GM18907 (cell line): Measurements from ENCODE around the gene DDX23.

Experiments used
- ATAC-seq: cut with Tn5 transposase; IDR thresholded peaks from one replicate; pipeline ENCODE4 v1.9.1; 2021; ENCODE audit warnings: mild to moderate bottlenecking, moderate library complexity; ENCODE audit not compliant: unreplicated experiment

The DDX23 gene

DNA sequence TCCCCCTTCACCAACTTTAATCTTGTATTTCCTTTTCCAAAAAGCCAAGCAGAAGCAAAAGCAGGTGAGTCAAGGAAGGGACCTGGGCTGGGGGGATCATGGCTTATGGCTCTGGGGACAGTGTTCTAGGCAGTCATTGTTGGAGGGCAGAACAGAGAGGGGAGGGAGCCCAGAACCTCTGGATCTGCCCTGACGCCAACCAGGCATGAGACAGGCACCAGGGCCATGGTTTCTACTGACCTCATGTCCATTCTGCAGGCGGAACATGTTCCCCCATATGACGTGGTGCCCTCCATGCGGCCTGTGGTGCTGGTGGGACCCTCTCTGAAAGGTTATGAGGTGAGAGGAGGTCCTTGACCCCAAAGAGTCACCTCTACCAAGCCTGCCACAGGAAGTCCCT is 27.1 kb downstream of the DDX23 start:
- ATAC-seq: no peak

GRCh38 chr12:48824112-48824511 is 27.9 kb downstream of the DDX23 start:
- no peak for ATAC-seq

- no peak for ATAC-seq
Observed at GRCh38 chr12:48823281-48823680, 28.7 kb downstream of the DDX23 start.

- ATAC-seq: no peak
Observed at GRCh38 chr12:48822711-48823110, 29.3 kb downstream of the DDX23 start.

- ATAC-seq: no peak
Observed at GRCh38 chr12:48822139-48822538, 29.8 kb downstream of the DDX23 start.

- no peak for ATAC-seq
Observed at GRCh38 chr12:48819986-48820725, 31.8 kb downstream of the DDX23 start.

DNA sequence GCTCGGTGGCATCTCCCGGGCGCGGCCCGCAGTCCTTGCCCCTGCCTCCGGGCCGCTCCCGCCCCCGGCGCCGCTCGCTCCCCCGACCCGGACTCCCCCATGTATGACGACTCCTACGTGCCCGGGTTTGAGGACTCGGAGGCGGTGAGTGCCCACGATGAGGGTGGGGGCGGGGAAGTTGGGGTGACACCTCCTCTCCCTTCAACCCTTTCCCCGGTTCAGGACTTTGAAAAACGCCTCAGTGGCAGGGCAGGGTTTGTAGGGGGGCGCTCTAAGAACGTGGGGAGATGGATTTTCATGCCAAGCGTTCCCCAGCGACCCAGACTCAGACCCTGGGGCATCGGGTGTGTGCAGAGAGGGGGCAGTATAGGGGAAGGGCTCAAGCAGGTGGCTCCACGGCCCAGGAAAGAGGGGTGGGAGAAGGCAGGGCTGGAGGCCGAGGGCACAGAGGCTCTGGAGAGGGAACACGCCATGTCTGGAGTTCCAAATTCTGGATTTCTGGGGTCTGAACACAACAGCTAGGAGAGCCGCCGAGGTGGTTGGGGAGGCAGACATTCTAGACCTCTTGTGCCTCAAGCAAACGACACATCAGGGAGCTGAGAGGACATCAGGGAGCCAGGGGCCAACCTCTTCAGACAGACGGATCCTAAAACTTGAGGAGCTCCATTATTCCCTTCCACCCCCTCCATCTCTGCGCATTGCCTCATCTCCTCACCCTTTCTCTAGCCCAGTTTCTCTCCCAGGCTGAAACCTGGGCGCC is 33.0 kb downstream of the DDX23 start:
- ATAC-seq: no peak

DNA sequence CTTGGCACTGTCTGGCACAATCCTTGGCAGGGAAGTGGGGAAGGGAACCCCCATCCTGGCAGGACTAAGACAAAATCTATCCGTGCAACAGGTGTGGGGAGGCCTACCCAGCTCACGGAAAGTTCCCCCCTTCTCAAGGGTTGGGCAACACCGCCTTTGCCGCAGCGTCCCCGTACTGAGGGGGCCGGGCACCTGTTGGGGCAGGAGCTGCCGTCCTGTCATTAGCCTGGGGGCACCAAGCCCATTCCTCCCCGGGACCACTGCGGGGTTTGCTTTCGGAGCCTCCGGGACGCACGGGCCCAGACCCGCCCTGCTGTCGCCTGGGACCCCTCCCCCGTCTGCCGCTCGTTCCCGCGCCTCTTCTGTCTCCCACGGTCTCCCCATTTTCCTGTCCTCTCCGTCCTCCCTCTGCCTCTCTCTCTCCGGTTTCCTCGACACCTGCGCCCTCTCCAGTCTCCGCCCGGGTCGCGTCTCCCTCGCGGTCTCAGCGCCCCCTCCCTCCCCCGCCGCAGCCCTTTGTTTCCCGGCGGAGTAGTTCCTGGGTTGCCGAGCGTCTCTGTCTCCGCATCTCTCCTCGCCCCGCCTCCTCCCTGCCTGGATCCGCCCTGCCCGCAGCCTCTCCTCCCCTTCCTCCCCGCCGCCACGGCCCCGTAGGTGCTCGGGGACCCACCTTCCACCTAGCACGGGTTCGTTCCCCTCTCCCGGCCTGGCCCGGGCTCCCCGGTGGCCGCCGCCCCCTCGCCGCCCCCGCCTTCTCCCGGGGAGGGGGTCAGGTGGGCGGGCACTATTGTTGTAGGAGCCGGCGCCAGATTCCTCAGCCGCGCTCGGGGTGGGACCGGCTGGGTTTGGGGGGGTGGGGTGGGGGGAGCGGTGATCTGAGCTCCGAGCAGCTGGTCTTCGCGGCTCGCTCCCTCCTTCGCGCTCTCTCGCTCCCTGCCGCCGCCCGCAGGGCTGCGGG is 33.8 kb downstream of the DDX23 start, which contains the start of gene CACNB3:
Gene CACNB3, plus strand, starts transcription at position 624 of the 958 bp plus-strand sequence. CDS start 434 bp downstream, outside the sequence.
- peak; percentile 43 for ATAC-seq

DNA sequence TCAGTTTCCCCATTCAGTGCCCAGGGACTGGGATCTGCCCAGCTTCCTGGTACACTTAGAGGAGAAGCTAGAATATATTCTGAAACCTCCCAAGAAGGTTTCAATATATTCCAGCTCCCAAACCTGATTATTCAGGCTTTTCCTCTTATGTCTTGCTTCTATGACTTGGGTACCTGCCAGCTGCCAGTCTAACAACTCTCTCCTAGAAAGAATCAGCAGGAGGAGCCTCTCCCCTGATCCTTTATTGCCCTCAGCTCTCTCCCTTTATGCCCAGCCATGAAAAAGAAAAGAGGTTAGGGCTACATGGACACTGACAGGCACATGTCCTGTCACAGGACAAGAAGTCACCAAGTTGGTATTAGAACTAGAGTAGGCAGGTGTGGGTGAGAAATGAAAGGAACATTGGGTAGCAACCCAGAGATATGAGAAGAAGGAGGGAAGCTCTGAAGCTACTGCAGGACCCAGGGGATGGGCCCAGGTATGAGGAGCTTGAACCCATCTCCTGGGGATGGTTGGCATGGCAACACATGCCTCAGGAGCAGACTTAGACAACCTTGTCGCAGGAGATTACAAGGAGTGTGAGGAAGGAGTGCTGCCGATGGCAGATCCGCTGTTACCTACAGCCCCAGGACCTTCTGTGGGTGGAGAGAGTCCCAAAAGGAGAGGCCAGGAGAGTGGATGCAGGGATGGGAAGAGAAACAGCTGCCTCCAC is 35.7 kb downstream of the DDX23 start:
- ATAC-seq: no peak

DNA sequence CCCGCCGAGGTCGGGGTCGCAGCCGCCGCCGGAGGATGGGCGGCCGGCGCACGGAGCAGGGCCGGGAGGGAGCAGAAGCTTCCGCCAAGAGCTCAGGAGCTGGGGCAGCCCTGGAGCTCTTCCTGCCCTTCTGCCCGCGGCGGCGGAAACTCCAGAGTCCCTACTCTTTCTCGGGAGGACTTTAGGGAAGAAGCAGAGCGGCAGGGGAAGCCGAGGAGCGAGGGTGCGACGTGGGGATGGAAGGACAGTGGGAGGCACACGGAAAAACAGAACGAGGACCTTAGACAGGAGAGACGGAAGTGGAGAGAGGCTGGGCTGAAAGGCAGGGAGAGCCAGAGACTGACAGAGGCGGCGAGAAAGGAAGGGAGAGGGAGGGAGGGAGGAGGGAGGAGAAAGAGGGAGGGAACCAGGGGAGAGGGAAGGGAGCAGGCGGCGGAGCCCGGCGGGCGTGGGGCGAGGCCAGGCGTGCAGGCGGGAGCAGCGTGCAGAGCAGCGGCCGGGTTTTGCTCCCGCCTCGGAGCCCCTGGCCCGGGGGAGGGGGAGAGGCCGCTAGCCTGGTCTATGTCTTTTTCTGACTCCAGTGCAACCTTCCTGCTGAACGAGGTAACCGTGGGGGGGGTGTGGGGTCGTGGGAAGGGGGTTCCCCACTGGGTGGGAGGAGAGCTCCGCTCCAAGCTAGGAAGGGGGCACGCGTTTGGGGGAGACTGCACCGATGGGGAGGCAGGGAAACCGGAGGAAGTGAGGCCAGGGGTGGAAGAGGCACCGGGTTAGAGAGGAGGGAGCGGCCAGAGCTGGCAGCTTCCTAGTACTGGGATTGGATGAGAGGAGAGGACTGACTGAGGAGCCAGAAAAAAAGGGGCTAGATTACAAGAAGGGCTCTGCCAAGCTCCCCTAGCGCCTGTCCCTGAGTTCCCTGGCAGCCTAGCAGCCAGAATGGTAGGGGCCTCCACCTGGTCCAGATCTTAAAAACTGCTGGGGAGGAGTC is 36.5 kb downstream of the DDX23 start:
- ATAC-seq: peak; percentile 36

- peak; percentile 82 for ATAC-seq
Observed at GRCh38 chr12:48814262-48815125, 37.5 kb downstream of the DDX23 start.

GRCh38 chr12:48813465-48814261 is 38.3 kb downstream of the DDX23 start:
- no peak for ATAC-seq

DNA sequence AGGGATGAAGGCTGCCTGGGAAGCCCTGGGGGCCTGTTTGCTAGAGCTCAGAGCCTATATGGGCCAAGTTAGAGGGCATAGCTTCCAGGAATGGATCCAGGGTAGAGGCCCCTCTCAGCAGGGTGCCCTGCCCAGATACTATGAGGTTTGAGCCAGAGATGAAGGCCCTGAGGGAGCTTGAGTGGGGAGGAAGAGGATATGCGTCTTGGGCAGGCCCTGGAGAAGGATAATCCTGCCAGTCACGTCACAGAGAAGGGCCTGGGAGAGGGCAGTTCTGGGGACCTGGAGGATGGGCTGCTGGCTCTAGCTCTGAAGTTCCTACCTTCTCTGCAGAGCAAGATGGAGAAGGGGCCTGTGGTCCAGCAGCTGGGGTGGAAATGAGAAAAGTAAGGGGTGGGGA is 39.6 kb downstream of the DDX23 start:
- ATAC-seq: no peak

DNA sequence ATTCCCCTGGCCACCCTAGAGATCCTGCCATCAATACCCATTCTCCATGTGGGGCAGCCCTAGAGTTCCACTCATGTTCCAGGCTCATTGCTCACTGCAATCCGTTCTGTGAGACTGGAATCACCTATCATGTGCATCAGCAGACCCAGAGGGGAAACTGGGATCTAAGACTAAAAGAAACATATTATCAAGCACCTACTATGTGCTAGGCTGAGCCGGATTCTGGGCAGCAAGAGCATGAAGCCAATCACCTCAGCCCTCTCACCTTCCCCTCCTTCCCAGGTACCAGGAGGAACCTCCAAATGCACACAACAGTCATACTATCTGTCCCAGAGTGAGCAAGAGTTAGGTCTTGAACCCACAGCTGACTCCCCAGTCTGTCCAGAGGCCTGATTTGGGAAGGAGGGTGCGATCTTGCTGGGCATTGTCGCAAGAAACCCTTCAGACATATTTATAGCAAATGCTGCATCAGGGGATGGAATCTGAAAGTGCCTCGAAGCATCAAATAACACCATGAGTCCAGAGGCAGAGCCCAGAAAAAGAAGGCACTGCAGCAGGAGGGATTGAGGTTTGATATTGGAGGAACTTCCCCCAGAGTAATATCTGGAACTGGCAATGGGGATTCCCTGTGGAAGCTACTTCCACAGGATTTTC is 40.4 kb downstream of the DDX23 start:
- ATAC-seq: no peak

- ATAC-seq: no peak
Observed at GRCh38 chr12:48810903-48811431, 41.0 kb downstream of the DDX23 start.

DNA sequence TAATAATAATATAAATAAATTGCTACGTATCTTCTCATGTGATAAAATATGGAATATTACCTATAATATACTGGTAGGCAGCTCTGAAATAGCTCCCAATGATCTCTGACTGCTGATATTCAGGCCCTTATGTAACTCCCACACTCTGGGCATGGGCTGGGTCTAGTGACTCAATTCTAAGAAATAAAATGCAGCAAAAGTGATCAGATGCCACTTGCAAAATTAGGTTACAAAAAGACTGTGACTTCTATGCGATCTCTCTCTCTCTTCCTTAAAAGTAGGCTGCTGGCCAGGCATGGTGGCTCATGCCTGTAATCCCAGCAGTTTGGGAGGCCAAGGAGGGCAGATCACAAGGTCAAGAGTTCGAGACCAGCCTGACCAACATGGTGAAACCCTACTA is 44.0 kb downstream of the DDX23 start:
- no peak for ATAC-seq

- ATAC-seq: no peak
Observed at GRCh38 chr12:48803675-48804074, 48.3 kb downstream of the DDX23 start.
